HG03280 (cell line): ENCODE measurements around the gene GPR139.

ENCODE experiments used
- ATAC-seq: cut with Tn5 transposase; IDR thresholded peaks from one replicate; pipeline ENCODE4 v1.9.1; 2021; ENCODE audit warnings: mild to moderate bottlenecking, moderate library complexity; ENCODE audit not compliant: unreplicated experiment

The GPR139 gene

GRCh38 chr16:20056436-20056835, 17.3 kb downstream of the GPR139 start:
- ATAC-seq, result no peak

- ATAC-seq, result no peak
Observed at GRCh38 chr16:20053336-20053735, 20.4 kb downstream of the GPR139 start.

- no peak for ATAC-seq
Observed at GRCh38 chr16:20051611-20052010, 22.1 kb downstream of the GPR139 start.

GRCh38 chr16:20051147-20051546, 22.5 kb downstream of the GPR139 start:
- ATAC-seq, result no peak

- no peak for ATAC-seq
Observed at GRCh38 chr16:20049831-20050230, 23.9 kb downstream of the GPR139 start.

- no peak for ATAC-seq
Observed at GRCh38 chr16:20045886-20046285, 27.8 kb downstream of the GPR139 start.

GRCh38 chr16:20042848-20043247, 30.8 kb downstream of the GPR139 start:
- ATAC-seq, result no peak

- ATAC-seq, result no peak
Observed at GRCh38 chr16:20041924-20042596, 31.6 kb downstream of the GPR139 start.

- no peak for ATAC-seq
Observed at GRCh38 chr16:20040011-20040410, 33.7 kb downstream of the GPR139 start.

GRCh38 chr16:20029611-20030010, 44.1 kb downstream of the GPR139 start:
- no peak for ATAC-seq

- no peak for ATAC-seq
Observed at GRCh38 chr16:20026361-20027072, 47.2 kb downstream of the GPR139 start.

GRCh38 chr16:20023190-20023589, 50.5 kb downstream of the GPR139 start:
- ATAC-seq, result no peak

GRCh38 chr16:20020976-20021375, 52.7 kb downstream of the GPR139 start:
- ATAC-seq, result no peak

GRCh38 chr16:20020083-20020482, 53.6 kb downstream of the GPR139 start:
- ATAC-seq, result no peak

GRCh38 chr16:20016234-20016633, 57.5 kb downstream of the GPR139 start:
- ATAC-seq, result no peak

GRCh38 chr16:20004931-20005330, 68.8 kb downstream of the GPR139 start:
- ATAC-seq, result no peak

- ATAC-seq, result no peak
Observed at GRCh38 chr16:20002936-20003335, 70.8 kb downstream of the GPR139 start.

GRCh38 chr16:20001856-20002707, 71.6 kb downstream of the GPR139 start:
- no peak for ATAC-seq

- ATAC-seq, result no peak
Observed at GRCh38 chr16:19997734-19998133, 76.0 kb downstream of the GPR139 start.

- no peak for ATAC-seq
Observed at GRCh38 chr16:19997264-19997663, 76.4 kb downstream of the GPR139 start.

GRCh38 chr16:19994466-19995170, 79.1 kb downstream of the GPR139 start:
- ATAC-seq, result no peak
